ENCODE data around the gene MICA. TPM values are rescaled to one million over a fixed set of nuclear protein-coding genes. Genes with fewer than 3 reads are reported as not detected.
"Not testable (repeated sequence)": the region's sequence is repeated elsewhere in the genome, so short reads cannot be mapped to it uniquely, and the experiment has no call there.

Gene MICA
- total RNA-seq, 1 donor from 2014 or later: 9.9 TPM

DNA sequence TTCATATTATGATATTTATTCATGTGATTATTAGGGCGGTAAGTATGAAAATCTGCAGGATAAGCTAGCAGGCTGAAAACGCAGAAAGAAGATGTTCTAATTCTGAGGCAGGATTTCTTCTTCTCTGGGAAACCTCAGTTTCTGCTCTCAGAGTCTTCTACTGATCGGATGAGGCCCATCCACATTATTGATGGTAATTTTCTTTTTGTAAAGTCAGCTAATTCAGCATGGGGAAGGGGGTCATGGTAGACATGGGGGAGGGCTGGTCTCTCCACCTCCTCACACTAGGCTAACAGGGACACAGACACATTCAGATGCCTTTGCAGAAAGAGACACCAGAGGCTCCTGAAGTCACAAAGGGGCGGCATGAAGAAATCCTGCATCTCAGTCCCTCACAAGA lies 21.7 kb upstream of the MICA start:
- H3K4me1 ChIP-seq: no peaks in the 10 kb centered on the region
- no peaks in the 10 kb centered on the region for H3K36me3 ChIP-seq
- intact Hi-C loops (cut with micrococcal nuclease): no loop called here
- H3K4me3 ChIP-seq: no peak overlapping the region
- TF ChIP-seq, protein P1, sequence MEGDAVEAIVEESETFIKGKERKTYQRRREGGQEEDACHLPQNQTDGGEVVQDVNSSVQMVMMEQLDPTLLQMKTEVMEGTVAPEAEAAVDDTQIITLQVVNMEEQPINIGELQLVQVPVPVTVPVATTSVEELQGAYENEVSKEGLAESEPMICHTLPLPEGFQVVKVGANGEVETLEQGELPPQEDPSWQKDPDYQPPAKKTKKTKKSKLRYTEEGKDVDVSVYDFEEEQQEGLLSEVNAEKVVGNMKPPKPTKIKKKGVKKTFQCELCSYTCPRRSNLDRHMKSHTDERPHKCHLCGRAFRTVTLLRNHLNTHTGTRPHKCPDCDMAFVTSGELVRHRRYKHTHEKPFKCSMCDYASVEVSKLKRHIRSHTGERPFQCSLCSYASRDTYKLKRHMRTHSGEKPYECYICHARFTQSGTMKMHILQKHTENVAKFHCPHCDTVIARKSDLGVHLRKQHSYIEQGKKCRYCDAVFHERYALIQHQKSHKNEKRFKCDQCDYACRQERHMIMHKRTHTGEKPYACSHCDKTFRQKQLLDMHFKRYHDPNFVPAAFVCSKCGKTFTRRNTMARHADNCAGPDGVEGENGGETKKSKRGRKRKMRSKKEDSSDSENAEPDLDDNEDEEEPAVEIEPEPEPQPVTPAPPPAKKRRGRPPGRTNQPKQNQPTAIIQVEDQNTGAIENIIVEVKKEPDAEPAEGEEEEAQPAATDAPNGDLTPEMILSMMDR (IDR thresholded peaks at IDR 0.05; ENCODE audit: borderline replicate concordance): no peak
- no peak overlapping the region for H3K27ac ChIP-seq (replicated peaks)
- peaks cover 46% of the 10 kb centered on the region for H3K27me3 ChIP-seq (ENCODE audit: low read depth)
- no peaks in the 10 kb centered on the region for H3K9me3 ChIP-seq (replicated peaks)
- DNase-seq: no peak

DNA sequence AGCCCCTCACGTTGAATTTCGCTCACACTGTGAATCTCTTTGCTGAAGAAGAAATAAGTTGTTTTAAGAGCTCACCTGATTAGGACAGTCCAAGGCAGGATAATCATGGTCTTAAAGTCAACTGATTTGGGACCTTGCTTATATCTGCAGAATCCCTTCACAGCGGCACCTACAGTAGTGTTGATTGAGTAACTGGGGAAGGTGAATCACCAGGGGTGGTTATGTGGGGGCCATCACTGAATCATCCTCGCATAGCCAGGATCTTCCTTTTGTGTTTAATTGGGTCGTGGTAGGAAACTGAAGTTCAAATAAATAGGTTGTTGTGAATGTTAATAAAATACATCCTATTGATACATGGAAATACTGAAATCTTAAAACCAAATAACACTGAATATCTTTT lies 20.2 kb upstream of the MICA start:
- no peaks in the 10 kb centered on the region for H3K36me3 ChIP-seq
- no peak overlapping the region for H3K4me3 ChIP-seq
- H3K4me1 ChIP-seq: no peaks in the 10 kb centered on the region
- intact Hi-C loops (cut with micrococcal nuclease): no loop called here
- no peaks in the 10 kb centered on the region for H3K9me3 ChIP-seq (replicated peaks)
- no peak for DNase-seq
- no peak overlapping the region for H3K27ac ChIP-seq (replicated peaks)
- H3K27me3 ChIP-seq (ENCODE audit: low read depth): peaks cover 31% of the 10 kb centered on the region
- TF ChIP-seq, protein P1 (IDR thresholded peaks at IDR 0.05; ENCODE audit: borderline replicate concordance): no peak

DNA sequence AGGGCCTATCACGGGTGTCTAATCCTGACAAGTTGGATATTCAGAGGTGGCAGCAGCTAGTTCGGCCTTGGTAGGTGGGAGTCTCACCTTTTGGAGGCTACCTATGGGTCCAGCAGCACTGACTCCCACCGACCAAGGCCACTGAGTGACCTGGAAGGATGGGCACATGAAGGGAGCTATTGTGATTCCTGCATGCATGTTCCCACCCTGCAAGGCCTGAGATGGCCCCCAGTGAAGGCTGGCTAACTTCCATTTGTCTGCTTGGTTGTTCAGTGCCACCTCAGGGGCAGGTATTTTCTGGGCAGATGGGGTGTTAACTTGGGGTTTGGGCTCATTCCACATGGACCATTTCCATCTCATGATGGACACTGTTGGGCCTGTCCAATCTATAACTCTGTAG lies 18.4 kb upstream of the MICA start:
- no peak overlapping the region for H3K27ac ChIP-seq (replicated peaks)
- H3K36me3 ChIP-seq: no peaks in the 10 kb centered on the region
- H3K27me3 ChIP-seq (ENCODE audit: low read depth): peaks cover 12% of the 10 kb centered on the region
- H3K4me1 ChIP-seq: no peaks in the 10 kb centered on the region
- no peak overlapping the region for H3K4me3 ChIP-seq
- intact Hi-C loops (cut with micrococcal nuclease): no loop called here
- DNase-seq: no peak
- TF ChIP-seq, protein P1 (IDR thresholded peaks at IDR 0.05; ENCODE audit: borderline replicate concordance): no peak
- H3K9me3 ChIP-seq (replicated peaks): no peaks in the 10 kb centered on the region

DNA sequence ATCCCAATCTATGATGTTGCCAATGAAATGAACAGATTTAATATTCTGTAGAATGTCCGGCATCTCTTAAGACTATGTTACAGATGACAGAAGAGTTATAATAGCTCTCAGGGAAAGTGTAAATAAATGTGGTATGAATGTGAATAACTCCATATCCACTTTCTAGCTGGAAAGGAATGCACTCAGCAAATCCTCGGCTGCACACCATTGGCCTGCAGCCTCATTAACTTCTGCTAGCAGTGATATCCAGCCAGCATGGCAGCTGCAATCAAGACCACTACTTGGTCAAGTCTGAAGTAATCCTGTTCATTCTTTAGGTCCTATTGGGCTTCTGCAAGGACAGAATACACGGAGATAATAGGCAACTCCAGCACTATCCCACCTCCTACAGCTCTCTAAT lies 17.3 kb upstream of the MICA start:
- no peaks in the 10 kb centered on the region for H3K4me1 ChIP-seq
- intact Hi-C loops (cut with micrococcal nuclease): no loop called here
- H3K4me3 ChIP-seq: no peak overlapping the region
- TF ChIP-seq, protein P1 (IDR thresholded peaks at IDR 0.05; ENCODE audit: borderline replicate concordance): no peak
- DNase-seq: no peak
- peaks cover 1% of the 10 kb centered on the region for H3K27me3 ChIP-seq (ENCODE audit: low read depth)
- no peaks in the 10 kb centered on the region for H3K36me3 ChIP-seq
- no peaks in the 10 kb centered on the region for H3K9me3 ChIP-seq (replicated peaks)
- no peak overlapping the region for H3K27ac ChIP-seq (replicated peaks)

DNA sequence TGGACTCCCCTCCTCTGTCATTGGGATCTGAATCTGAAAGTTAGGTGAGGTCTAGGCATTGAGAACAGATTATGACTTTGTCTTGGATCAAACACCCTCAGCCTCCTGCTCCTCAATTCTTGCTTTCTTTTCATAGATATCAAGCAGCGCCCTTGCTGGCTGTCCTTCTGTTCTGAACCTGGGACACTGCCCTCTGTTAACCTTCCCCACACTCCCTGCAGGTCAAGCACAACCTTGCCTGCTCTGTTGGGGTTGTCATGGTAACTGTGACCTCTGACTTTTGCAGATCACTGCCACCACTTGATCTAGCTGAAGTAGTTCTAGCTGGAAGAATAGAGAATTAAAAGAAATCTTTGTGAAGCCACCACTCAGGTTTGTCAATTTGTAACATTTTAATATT lies 16.4 kb upstream of the MICA start:
- no peaks in the 10 kb centered on the region for H3K36me3 ChIP-seq
- no peak overlapping the region for H3K27ac ChIP-seq (replicated peaks)
- H3K4me1 ChIP-seq: no peaks in the 10 kb centered on the region
- TF ChIP-seq, protein P1 (IDR thresholded peaks at IDR 0.05; ENCODE audit: borderline replicate concordance): no peak
- no peak overlapping the region for H3K4me3 ChIP-seq
- intact Hi-C loops (cut with micrococcal nuclease): no loop called here
- no peak for DNase-seq
- no peaks in the 10 kb centered on the region for H3K9me3 ChIP-seq (replicated peaks)
- no peaks in the 10 kb centered on the region for H3K27me3 ChIP-seq (ENCODE audit: low read depth)

DNA sequence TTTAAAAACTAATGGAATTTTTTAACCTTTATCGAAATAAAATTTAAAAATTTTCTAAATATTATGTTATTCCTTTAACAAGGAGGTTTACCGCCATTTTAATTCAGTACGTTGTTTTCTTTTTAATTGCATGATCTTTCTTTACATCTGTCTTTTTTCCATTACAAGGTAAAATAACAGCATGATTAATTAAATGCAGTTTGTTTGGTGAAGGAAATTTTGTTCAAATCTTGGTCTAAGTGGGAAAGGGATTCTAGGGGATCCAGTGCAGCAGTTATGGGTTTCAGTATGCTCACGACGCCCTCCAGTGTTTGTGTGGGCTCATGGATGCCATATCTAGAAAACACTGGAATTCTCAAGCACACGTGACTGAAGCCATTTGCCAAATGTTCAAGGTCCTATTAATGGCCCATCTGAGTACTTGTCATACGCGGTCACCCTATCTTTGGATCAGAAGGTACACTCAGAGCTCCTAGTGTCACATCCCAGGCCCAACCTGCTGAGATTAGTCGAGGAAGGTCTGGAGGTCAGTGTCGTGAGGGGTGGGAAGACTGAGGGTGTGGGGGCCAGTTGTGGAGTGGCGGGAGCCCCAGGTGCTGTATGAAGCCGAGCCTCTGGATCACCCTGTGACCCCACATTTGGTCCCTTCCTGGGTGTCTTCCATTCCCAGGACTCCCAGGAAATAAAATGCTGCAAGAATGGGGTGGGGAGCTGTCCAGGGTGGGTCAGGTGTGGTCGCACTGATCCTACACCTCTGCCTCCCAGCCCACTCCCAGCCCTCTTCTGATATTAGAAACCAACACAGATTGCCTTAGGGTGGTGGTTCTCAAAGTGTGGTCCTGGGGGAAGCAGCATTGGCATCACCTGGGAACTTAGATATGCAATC lies 14.2 kb upstream of the MICA start:
- intact Hi-C loops (cut with micrococcal nuclease); DNase-seq; H3K27ac ChIP-seq (replicated peaks); H3K4me3 ChIP-seq; H3K4me1 ChIP-seq; H3K27me3 ChIP-seq (ENCODE audit: low read depth); H3K36me3 ChIP-seq; H3K9me3 ChIP-seq (replicated peaks): not testable (repeated sequence)

DNA sequence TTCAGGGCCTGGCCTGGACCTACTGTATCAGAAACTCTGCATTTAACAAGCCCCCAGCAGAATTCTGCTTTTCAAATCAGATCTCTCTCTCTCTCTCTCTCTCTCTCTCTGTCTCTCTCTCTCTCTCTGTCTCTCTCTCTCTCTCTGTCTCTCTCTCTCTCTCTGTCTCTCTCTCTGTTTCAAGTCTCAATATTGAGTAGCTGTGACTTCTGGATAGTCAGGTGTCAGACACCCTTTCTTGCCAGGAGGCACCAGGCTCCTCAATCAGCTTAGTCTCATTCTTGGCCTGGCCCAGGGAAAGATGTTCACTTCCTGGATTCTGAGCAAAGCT lies 13.6 kb upstream of the MICA start:
- H3K27me3 ChIP-seq (ENCODE audit: low read depth); H3K4me1 ChIP-seq; DNase-seq; intact Hi-C loops (cut with micrococcal nuclease); H3K27ac ChIP-seq (replicated peaks); H3K9me3 ChIP-seq (replicated peaks); H3K4me3 ChIP-seq: not testable (repeated sequence)
- peaks cover 13% of the 10 kb centered on the region for H3K36me3 ChIP-seq
